GM11168 (cell line): ENCODE measurements around the gene ATP6AP2.

Experiments
- in situ Hi-C: fragments of 300-500 bp; cut with MboI; formaldehyde crosslinking; loops from one replicate; pipeline ENCODE4 v1.12.0; 2022; ENCODE audit warnings: low sequenced_read_pairs; ENCODE audit not compliant: unreplicated experiment

The ATP6AP2 gene

GRCh38 chrX:40632199-40632598, 51.4 kb downstream of the ATP6AP2 start:
- in situ Hi-C loops, result no loop called here

- in situ Hi-C loops, result no loop called here
Measured at GRCh38 chrX:40637687-40638086, 56.9 kb downstream of the ATP6AP2 start.

- in situ Hi-C loops, result loop anchor here (10.0 kb wide), 1 partner anchor 99 kb away; no protein-coding TSS in a partner anchor
Measured at GRCh38 chrX:40644176-40644575, 63.4 kb downstream of the ATP6AP2 start.

- in situ Hi-C loops, result loop anchor here (10.0 kb wide), 1 partner anchor 100 kb away; no protein-coding TSS in a partner anchor
Measured at GRCh38 chrX:40644821-40645358, 64.1 kb downstream of the ATP6AP2 start.

GRCh38 chrX:40646489-40647306, 65.9 kb downstream of the ATP6AP2 start:
- in situ Hi-C loops, result loop anchor here (10.0 kb wide), 1 partner anchor 102 kb away; no protein-coding TSS in a partner anchor

- in situ Hi-C loops, result loop anchor here (10.0 kb wide), 1 partner anchor 103 kb away; no protein-coding TSS in a partner anchor
Measured at GRCh38 chrX:40647307-40648197, 66.8 kb downstream of the ATP6AP2 start, which contains the start of gene CXorf38. CXorf38 (minus strand) TSS chrX:40647561; CDS start chrX:40647520, 41 bp downstream.

- in situ Hi-C loops, result loop anchor here (25.0 kb wide), 1 partner anchor 136 kb away; no protein-coding TSS in a partner anchor
Measured at GRCh38 chrX:40651620-40652223, 71.0 kb downstream of the ATP6AP2 start.

- in situ Hi-C loops, result loop anchor here (25.0 kb wide), 1 partner anchor 135 kb away; no protein-coding TSS in a partner anchor
Measured at GRCh38 chrX:40652664-40653063, 71.9 kb downstream of the ATP6AP2 start.

GRCh38 chrX:40653535-40653934, 72.8 kb downstream of the ATP6AP2 start:
- in situ Hi-C loops, result loop anchor here (25.0 kb wide), 1 partner anchor 134 kb away; no protein-coding TSS in a partner anchor
